RPMI8226 (cell line): ENCODE measurements around the gene ANKRD52.
A peak's percentile ranks its signal among the peaks of the same experiment; 100 is the strongest.
"Not testable (repeated sequence)": the region's sequence is repeated elsewhere in the genome, so short reads cannot be mapped to it uniquely, and the experiment has no call there.

Source experiments
- DNase-seq: peaks from one replicate; pipeline ENCODE4 v3.0.0-alpha.2; 2015

The ANKRD52 gene

GRCh38 chr12:56258068-56258819 lies at the start of gene ANKRD52:
ANKRD52 (minus strand) TSS chr12:56258384; CDS start chr12:56258269, 115 bp downstream.
- DNase-seq = peak; percentile 88

DNA sequence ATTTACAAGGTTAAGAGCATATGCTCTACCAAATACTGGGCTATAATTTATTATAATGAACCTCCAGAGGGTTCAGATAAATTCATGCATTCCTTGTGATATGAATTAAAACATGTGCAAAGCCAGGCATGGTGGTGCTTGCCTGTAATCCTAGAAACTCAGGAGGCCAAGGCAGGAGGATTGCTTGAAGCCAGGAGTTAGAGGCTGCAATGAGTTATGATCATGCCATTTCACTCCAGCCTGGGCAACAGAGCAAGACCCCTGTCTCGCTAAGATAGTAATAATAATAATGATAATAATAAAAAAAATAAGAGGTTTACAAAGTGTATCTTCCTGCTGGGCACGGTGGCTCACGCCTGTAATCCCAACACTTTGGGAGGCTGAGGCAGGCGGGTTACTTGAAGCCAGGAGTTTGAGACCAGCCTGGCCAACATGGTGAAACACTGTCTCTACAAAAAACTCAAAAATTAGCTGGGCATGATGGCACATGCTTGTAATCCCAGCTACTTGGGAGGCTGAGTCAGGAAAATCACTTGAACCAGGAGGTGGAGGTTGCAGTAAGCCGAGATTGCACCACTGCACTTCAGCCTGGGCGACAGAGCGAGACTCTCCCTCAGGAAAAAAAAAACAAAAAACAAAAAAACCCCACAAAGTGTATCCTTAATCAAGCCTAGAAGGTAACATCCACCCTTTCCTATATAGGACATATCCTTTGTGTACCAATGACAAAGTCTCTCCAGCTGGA lies 49.2 kb upstream of the ANKRD52 start:
- no peak for DNase-seq

GRCh38 chr12:56304872-56305590 lies 46.8 kb upstream of the ANKRD52 start:
- DNase-seq = no peak

GRCh38 chr12:56304276-56304675 lies 46.1 kb upstream of the ANKRD52 start:
- no peak for DNase-seq

GRCh38 chr12:56300644-56301464 lies 42.7 kb upstream of the ANKRD52 start:
- DNase-seq = no peak

GRCh38 chr12:56299853-56300643 lies 41.9 kb upstream of the ANKRD52 start, which contains the start of gene CS:
CS (minus strand) TSS chr12:56300330; CDS start chr12:56300201, 129 bp downstream.
- DNase-seq = peak; percentile 99

GRCh38 chr12:56299308-56299852 lies 41.2 kb upstream of the ANKRD52 start:
- peak; percentile 52 for DNase-seq

- DNase-seq = no peak
These were observed 40.6 kb upstream of the ANKRD52 start for GRCh38 chr12:56298828-56299227.

- no peak for DNase-seq
These were observed 39.2 kb upstream of the ANKRD52 start for GRCh38 chr12:56297400-56297799.

- DNase-seq = no peak
These were observed 38.1 kb upstream of the ANKRD52 start for GRCh38 chr12:56296295-56296694.

DNA sequence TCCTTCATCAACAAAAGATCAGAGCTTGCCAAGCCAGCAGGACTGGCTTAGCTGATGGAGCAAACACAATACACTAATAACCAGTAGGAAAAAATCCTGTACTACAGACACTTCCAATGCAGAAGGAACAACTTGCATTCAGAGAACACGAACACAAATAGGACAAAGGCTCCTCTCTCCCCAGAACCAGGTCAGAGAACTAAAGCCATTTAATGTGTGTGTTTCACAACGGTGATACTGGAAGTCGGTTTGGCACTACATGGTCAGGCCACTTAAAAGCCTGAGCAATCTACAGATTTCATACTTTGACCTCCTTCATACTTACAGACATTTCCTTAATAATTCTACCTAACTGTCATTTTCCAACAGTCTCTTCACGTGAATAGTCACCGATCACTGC lies 35.6 kb upstream of the ANKRD52 start:
- DNase-seq = no peak

DNA sequence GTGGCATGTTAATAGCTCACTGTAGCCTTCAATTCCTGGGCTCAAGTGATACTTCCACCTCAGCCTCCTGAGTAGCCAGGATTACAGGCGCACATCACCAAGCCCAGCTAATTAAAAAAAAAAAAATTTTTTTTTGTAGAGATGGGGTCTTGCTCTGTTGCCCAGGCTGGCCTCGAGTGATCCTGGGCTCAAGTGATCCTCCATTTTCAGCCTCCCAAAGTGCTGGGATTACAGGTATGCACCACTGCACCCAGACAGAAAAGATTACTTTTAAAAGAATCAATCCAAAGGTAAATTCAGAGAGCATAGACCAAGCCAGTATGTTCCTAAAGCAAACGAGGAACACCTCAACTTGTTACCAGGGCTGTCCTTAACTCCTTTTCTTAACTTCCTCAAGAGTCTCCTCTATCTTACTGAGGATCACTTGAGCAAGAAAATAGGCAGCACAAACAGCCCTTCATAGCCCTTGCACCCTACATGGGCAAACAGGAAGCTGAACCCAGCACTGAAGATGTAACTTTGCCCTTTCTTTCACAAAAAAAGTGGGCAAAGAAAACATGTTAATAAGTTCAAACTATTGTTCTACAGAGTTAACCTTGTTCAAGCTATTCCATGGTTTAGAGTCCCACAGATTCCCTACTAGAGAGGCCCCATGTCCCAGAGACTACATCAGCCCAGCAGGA lies 30.7 kb upstream of the ANKRD52 start:
- DNase-seq = no peak

DNA sequence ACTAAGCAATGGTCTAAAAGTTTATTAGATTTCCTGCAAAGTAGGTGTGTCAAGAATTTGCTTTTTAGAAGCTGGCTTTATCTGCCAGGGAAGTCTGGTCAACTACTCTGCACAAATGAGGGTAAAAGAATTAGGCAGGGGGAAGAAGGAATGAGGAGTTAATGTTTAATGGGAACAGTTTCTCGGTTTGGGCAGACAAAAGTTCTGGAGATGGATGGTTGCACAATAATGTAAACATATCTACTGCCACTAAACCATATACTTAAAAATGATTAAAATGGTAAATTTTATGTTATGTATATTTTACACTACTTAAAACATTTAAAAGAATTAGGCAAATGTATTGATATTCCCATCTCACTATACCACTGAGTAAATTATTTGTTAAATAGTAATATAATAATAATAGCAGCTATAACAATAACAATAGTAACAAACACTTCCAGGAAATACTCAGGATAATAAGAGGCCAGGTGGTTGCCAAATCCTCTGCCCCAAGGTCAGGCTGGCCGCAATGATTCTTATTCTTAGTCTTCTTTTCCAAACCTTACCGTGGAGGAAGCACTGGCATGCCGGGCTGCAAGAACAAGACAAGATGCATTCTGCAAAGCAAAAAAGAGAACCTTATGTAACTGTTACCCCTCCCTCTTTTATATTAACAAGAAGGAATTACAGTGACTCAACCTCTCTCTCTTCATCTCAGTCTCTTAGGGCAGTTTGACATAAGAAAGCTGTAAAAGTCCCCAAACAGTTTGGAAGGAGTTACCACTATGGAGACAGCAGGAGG lies 28.1 kb upstream of the ANKRD52 start:
- no peak for DNase-seq

DNA sequence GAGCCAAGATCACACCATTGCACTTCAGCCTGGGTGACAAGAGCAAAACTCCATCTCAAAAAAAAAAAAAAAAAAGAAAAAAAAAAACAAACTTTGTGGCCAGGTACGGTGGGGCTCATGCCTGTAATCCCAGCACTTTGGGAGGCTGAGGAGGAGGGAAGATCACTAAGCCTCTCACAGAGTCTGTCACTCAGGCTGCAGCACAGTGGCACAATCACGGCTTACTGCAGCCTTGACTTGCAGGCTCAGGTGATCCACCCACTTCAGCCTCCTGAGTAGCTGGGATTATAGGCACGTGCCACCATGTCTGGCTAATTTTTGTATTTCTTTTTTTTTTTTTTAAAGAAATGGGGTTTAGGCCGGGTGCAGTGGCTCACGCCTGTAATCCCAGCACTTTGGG lies 26.1 kb upstream of the ANKRD52 start:
- not testable (repeated sequence) for DNase-seq

- DNase-seq = no peak
These were observed 24.4 kb upstream of the ANKRD52 start for GRCh38 chr12:56282579-56282978.

DNA sequence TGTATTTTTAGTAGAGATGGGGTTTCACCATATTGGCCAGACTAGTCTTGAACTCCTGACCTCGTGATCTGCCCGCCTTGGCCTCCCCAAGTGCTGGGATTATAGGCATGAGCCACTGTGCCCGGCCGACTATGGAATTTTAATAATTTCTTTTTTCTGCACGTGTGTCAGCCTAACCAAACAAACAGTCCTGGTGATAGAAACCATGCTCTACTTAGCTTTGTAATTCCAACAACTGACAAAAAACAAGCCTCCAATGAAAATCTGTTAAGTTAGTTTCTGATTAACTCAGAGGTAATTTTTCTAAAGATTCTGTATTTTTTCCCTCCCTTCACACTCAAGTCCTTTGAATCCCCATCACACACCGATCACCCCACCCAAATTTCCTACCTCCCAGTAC lies 23.8 kb upstream of the ANKRD52 start:
- no peak for DNase-seq

GRCh38 chr12:56280849-56281248 lies 22.7 kb upstream of the ANKRD52 start:
- DNase-seq = no peak

GRCh38 chr12:56278905-56279304 lies 20.7 kb upstream of the ANKRD52 start:
- DNase-seq = no peak

DNA sequence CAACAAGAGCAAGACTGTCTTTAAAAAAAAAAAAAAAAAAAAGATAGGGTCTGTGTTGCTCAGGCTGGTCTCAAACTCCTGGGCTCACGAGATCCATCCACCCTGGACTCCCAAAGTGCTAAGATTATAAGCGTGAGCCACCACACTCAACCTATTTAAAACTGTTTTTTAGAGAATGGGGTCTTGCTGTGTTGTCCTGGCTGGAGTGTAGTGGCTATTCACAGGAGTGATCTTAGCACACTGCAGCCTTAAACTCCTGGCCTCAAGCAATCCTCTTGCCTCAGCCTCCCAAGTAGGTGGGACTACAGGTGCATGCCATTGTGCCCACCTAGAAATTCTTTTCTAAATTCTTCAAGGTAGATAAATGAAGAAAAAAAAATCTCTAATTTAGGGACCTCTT lies 16.1 kb upstream of the ANKRD52 start:
- DNase-seq = no peak

DNA sequence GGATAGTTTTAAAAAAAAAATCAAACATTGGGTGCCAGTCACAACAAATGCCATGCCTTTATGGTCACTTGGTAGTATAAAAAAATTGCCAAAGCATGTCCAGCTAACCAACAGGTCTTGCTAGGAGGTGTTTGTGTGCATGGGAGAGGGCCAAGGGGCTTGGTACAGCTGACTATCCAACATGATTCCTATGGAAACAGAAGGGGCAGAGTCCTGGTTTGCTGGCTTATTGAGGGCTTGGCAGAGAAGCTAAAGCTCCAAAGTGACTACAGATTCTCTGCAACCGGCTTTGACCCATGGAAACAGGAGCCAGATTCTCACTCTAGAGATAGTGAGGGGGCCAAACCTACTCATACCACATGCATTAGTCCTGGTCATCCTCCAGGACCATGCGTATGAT lies 14.3 kb upstream of the ANKRD52 start:
- not testable (repeated sequence) for DNase-seq
